GM12872 (cell line): ENCODE results near the gene C2orf72.

Experiments used
- CTCF ChIP-seq: IDR thresholded peaks from 3 replicates; pipeline ENCODE4 v1.5.1; 2011; ENCODE audit warnings: low read depth, mild to moderate bottlenecking, low read length, moderate library complexity; ENCODE audit not compliant: insufficient read depth

Gene C2orf72

GRCh38 chr2:231015478-231015877 is 21.8 kb upstream of the C2orf72 start:
- no peak for TF ChIP-seq CTCF

- no peak for TF ChIP-seq CTCF
Observed at GRCh38 chr2:231015926-231016325, 21.4 kb upstream of the C2orf72 start.

- no peak for TF ChIP-seq CTCF
Observed at GRCh38 chr2:231016566-231017230, 20.6 kb upstream of the C2orf72 start.

- TF ChIP-seq CTCF, result no peak
Observed at GRCh38 chr2:231017231-231017598, 20.1 kb upstream of the C2orf72 start.

- no peak for TF ChIP-seq CTCF
Observed at GRCh38 chr2:231018184-231018583, 19.1 kb upstream of the C2orf72 start.

GRCh38 chr2:231028889-231029288 is 8.4 kb upstream of the C2orf72 start:
- TF ChIP-seq CTCF, result no peak

GRCh38 chr2:231029563-231029962 is 7.8 kb upstream of the C2orf72 start:
- no peak for TF ChIP-seq CTCF
